HepG2 (cell line): ENCODE measurements around the gene HLA-DOA. TPM values are rescaled to one million over a fixed set of nuclear protein-coding genes. Genes with fewer than 3 reads are reported as not detected.

ENCODE experiments used
- ATAC-seq: fragments of 200-7000 bp; cut with Tn5 transposase; 3 replicates; pipeline ENCODE4 v1.9.1; 2020; ENCODE audit warnings: mild to moderate bottlenecking, moderate library complexity
- BruUV-seq: library from RNA; stranded (reverse); fragments of 400-500 nt; replicated peaks from 2 replicates; lab custom pipeline; 2021; lab: Mats Ljungman, UMichigan
- CTCF ChIA-PET: fragments of 300-600 bp; formaldehyde crosslinking; extraction: SDS; loops from one replicate; lab custom pipeline; 2021; ENCODE audit warnings: low total read pairs, inconsistent platforms, low intra/inter-chr PET ratio; lab: Yijun Ruan, JAX
- POLR2A ChIA-PET: fragments of 350-600 bp; sonication (Branson Sonifier 250); formaldehyde crosslinking; loops from one replicate; lab custom pipeline; 2020; ENCODE audit warnings: antibody characterized with exemption, inconsistent platforms; lab: Yijun Ruan, JAX
- DNase-seq: peaks from one replicate; pipeline ENCODE4 v3.0.0-alpha.2; 2015; ENCODE audit warnings: low spot score
- FAIRE-seq: peaks from 3 replicates; lab custom pipeline; 2011; peaks lifted over from hg19 to GRCh38; lab: Jason Lieb, UNC
- H2AFZ ChIP-seq: one replicate; pipeline ENCODE4 v1.6.1; 2011; ENCODE audit warnings: low read length, inconsistent platforms
- H3K27ac ChIP-seq: fragments of 300-600 bp; 3 replicates; pipeline ENCODE4 v1.8.0; 2011; ENCODE audit warnings: mixed run types, mild to moderate bottlenecking, mixed read lengths, low read length, inconsistent platforms; ENCODE audit not compliant: insufficient read depth; ENCODE audit errors: extremely low read length
- H3K27me3 ChIP-seq, 2 experiments: fragments of 200-600 bp in 1 of 2; 2 replicates in 1 of 2; 3 replicates in 1 of 2; pipeline versions ENCODE4 v1.6.0 to v1.8.0; 2011; ENCODE audit warnings: low read length in 2 of 2, mild to moderate bottlenecking in 2 of 2, moderate library complexity in 2 of 2, inconsistent platforms in 1 of 2; ENCODE audit not compliant: insufficient read depth in 2 of 2, control insufficient read depth in 1 of 2
- H3K36me3 ChIP-seq, 2 experiments: fragments of 200-600 bp in 1 of 2; replicated peaks in 1 of 2; 2 replicates in 1 of 2; 3 replicates in 1 of 2; pipeline versions ENCODE4 v1.5.1 to v1.8.0; 2011; ENCODE audit warnings: low read length in 2 of 2, inconsistent platforms in 1 of 2; ENCODE audit not compliant: insufficient read depth in 2 of 2, control insufficient read depth in 1 of 2
- H3K4me1 ChIP-seq: 2 replicates; pipeline ENCODE4 v1.5.1; 2012; ENCODE audit warnings: low read length, inconsistent platforms; ENCODE audit not compliant: insufficient read depth
- H3K4me2 ChIP-seq: 2 replicates; pipeline ENCODE4 v1.6.0; 2011; ENCODE audit warnings: low read depth, low read length, inconsistent platforms
- H3K4me3 ChIP-seq, 3 experiments: fragments of 200-600 bp in 1 of 3; sonication (generic), shearing (Covaris generic) in 1 of 3; replicated peaks in 1 of 3; 2 replicates each; pipeline ENCODE4 v1.5.1; 2011 to 2016; ENCODE audit warnings: low read length in 3 of 3, inconsistent platforms in 2 of 3, low read depth in 2 of 3, mild to moderate bottlenecking in 2 of 3, control low read depth in 1 of 3, mixed read lengths in 1 of 3; ENCODE audit not compliant: insufficient read depth in 1 of 3
- H3K79me2 ChIP-seq: one replicate; pipeline ENCODE4 v1.6.1; 2011; ENCODE audit warnings: low read length, inconsistent platforms; ENCODE audit not compliant: insufficient read depth
- H3K9ac ChIP-seq: 2 replicates; pipeline ENCODE4 v1.6.0; 2011; ENCODE audit warnings: mild to moderate bottlenecking, low read depth, low read length, inconsistent platforms; ENCODE audit not compliant: insufficient read depth
- H3K9me3 ChIP-seq: 2 replicates; pipeline ENCODE4 v1.5.1; 2012; ENCODE audit warnings: mild to moderate bottlenecking, low read length
- H4K20me1 ChIP-seq: 2 replicates; pipeline ENCODE4 v1.6.0; 2011; ENCODE audit warnings: inconsistent platforms, mild to moderate bottlenecking, low read length, moderate library complexity; ENCODE audit not compliant: insufficient read depth
- AGO2 ChIP-seq: fragments of 200-400 bp; formaldehyde crosslinking; optimal IDR thresholded peaks from 2 replicates; pipeline ENCODE3; 2017; ENCODE audit warnings: mild to moderate bottlenecking, low read depth, low read length, moderate library complexity
- ATRX ChIP-seq: sonication (generic); formaldehyde crosslinking; IDR thresholded peaks from 2 replicates; pipeline ENCODE4 v1.4.0; 2020; ENCODE audit warnings: missing genetic modification reagents, borderline replicate concordance
- KDM3A ChIP-seq: IDR thresholded peaks from 2 replicates; pipeline ENCODE4 v1.6.1; 2018; ENCODE audit warnings: low read depth, missing compliant biosample characterization
- MIER2 ChIP-seq: IDR thresholded peaks from 2 replicates; pipeline ENCODE4 v1.6.1; 2016; ENCODE audit warnings: missing biosample characterization, missing genetic modification reagents
- PTBP1 ChIP-seq: fragments of 200-400 bp; formaldehyde crosslinking; IDR thresholded peaks from 2 replicates; pipeline ENCODE4 v1.6.1; 2018; ENCODE audit warnings: low read length, low read depth; ENCODE audit not compliant: poor library complexity, severe bottlenecking
- RBFOX2 ChIP-seq: fragments of 200-400 bp; formaldehyde crosslinking; IDR thresholded peaks from 2 replicates; pipeline ENCODE4 v1.6.1; 2017; ENCODE audit warnings: low read depth, mild to moderate bottlenecking, low read length
- TCF12 ChIP-seq, 2 experiments: fragments of 450-650 bp in 1 of 2; sonication (generic) in 1 of 2; formaldehyde crosslinking in 1 of 2; IDR thresholded peaks; 2 replicates each; pipeline versions ENCODE4 v1.6.1 to v1.8.0; 2017 to 2022; ENCODE audit warnings: antibody characterized with exemption in 1 of 2, mild to moderate bottlenecking in 1 of 2, missing genetic modification reagents in 1 of 2, moderate library complexity in 1 of 2
- ZNF317 ChIP-seq: sonication (generic); formaldehyde crosslinking; IDR thresholded peaks from 2 replicates; pipeline ENCODE4 v1.5.0; 2020; ENCODE audit warnings: mild to moderate bottlenecking, missing genetic modification reagents
- WGBS: methylation state at CpG from one replicate; pipeline ENCODE4 v1.1.6; 2017; ENCODE audit warnings: low lambda C conversion rate; 5-methylcytosine and 5-hydroxymethylcytosine counted together
- in situ Hi-C: cut with HindIII; loops from 2 replicates; pipeline ENCODE4 v1.10.0; 2017; ENCODE audit warnings: low pct_unique_long_range_greater_than_20kb; ENCODE audit not compliant: extremely low pct_ligation_motif_present
- intact Hi-C: fragments of 100-400 bp; cut with micrococcal nuclease; formaldehyde crosslinking; loops from one replicate; pipeline ENCODE4 v1.10.0; 2022; ENCODE audit not compliant: unreplicated experiment
- polyA plus RNA-seq, 8 experiments: library from polyadenylated mRNA; depleted of rRNA in 3 of 8; stranded (reverse) in 7 of 8; unstranded in 1 of 8; fragments of >200 nt; fragmentation: Illumina TruSeq in 4 of 8; extraction: Trizol in 4 of 8; gene quantifications; 2 replicates each; pipeline versions ENCODE4 v1.2.1 to v1.2.3, GENCODE V29; 2011 to 2016; ENCODE audit warnings: low read depth in 4 of 8, missing spikeins in 1 of 8, mixed read lengths in 1 of 8; ENCODE audit not compliant: insufficient read depth in 1 of 8
- total RNA-seq, 5 experiments: library from RNA; depleted of rRNA; stranded (reverse); fragments of >200 nt; fragmentation: Illumina TruSeq; extraction: Trizol; gene quantifications; 2 replicates each; pipeline ENCODE4 v1.2.3, GENCODE V29; 2016; ENCODE audit warnings: low read depth in 1 of 5
- TF ChIP-seq, protein P1 (sequence below): sonication (generic); formaldehyde crosslinking; IDR thresholded peaks from 2 replicates; pipeline ENCODE4 v1.5.1; 2020; ENCODE audit warnings: mild to moderate bottlenecking, missing genetic modification reagents, moderate library complexity

HLA-DOA gene
- total and polyA plus RNA-seq, 2 of the 13 experiments (the other 11 are each of a cell fraction or from before 2014, with no cell fraction given): 0.03 to 0.09 TPM

DNA sequence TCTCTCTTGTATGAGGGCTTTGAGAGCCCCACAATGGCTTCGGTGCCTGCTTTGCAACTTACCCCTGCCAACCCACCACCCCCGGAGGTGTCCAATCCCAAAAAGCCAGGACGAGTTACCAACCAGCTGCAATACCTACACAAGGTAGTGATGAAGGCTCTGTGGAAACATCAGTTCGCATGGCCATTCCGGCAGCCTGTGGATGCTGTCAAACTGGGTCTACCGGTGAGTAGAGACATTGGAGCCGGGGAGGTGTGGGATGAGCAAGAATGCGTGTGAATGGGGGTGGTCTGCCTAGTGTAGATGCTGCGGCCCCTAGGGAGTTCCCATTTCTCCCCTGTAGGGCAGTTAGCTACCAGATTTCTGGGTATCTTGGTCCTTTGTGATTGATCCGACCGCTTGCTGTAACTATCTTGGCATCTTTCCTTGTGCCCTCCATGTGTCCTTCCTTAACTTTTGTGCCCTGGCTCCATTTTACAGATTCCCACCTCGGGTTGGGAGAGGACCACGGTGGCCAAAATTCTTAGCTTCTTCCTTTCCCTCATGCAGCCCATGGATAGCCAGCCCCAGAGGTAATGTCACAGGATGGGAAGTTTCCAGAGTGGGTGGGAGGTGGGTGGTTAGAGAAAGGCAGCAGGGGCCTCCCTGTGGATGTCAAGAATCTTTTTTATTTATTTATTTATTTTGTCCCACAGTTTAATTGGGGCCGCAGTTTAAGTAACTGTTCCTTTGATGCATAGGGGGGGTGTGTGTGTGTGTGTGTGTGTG is 34.7 kb downstream of the HLA-DOA start (continued):
- TF ChIP-seq TCF12 (IDR thresholded peaks at IDR 0.05) (no peak), TCF12 (CRISPR knock-in tag; IDR thresholded peaks at IDR 0.05) (0 out of 2 replicates have a peak, but pooled peaks have one; percentile 33), ZNF317 (0 out of 2 replicates have a peak, but pooled peaks have one; percentile 23), ATRX (no peak), MIER2 (CRISPR knock-in tag) (no peak), KDM3A (CRISPR knock-in tag) (no peak)
- TF ChIP-seq, protein P1, sequence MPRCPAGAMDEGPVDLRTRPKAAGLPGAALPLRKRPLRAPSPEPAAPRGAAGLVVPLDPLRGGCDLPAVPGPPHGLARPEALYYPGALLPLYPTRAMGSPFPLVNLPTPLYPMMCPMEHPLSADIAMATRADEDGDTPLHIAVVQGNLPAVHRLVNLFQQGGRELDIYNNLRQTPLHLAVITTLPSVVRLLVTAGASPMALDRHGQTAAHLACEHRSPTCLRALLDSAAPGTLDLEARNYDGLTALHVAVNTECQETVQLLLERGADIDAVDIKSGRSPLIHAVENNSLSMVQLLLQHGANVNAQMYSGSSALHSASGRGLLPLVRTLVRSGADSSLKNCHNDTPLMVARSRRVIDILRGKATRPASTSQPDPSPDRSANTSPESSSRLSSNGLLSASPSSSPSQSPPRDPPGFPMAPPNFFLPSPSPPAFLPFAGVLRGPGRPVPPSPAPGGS (CRISPR knock-in tag): no peak; the same call in 1 of the 2 replicates

DNA sequence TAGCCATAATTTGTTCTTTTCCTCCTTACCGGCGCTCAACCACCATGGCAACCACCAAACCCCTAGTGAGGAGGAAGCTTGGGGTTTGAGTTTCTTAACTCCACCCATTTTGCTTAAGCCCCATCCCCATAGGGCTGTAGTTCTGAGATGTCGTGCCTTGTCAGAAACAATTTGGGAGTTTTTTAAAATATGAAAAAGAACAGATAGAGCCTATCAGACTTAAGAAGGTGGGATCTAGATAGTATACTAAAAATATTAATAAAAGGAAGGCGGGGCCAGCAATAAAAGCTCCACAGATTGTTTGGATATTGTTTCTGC is 35.4 kb downstream of the HLA-DOA start:
- in situ Hi-C loops (loop anchor here (5.0 to 25.0 kb wide), 2 partner anchors 782 to 1062 kb away; partner anchors contain the start of genes GPSM3, PBX2 and ZBTB12), intact Hi-C loops (loop anchor here (5.0 kb wide), 1 partner anchor 223 kb away; no protein-coding TSS in a partner anchor)
- H3K27ac ChIP-seq: no peak overlapping the region

More for the DNA sequence above, 35.4 kb downstream of the HLA-DOA start:
- POLR2A ChIA-PET: interaction anchor here (0.7 to 10.5 kb wide), 7 partner anchors 8 to 275 kb away, joined by 3 to 305 read pairs (median 56); partner anchors contain the start of genes HLA-DMA, HLA-DMB, PSMB9 and TAP1
- TF ChIP-seq PTBP1 (no peak), RBFOX2 (peak; percentile 20), AGO2 (peak; percentile 24)
- Histone ChIP-seq H3K27me3 (peaks cover 0 to 4% of the 10 kb centered on the region in 2 experiments; a peak in 1 of 5 replicates), H3K9ac (peak overlapping the region; percentile 90), H4K20me1 (peaks cover 69% of the 10 kb centered on the region), H3K4me2 (peak overlapping the region; percentile 97), H3K36me3 (peaks cover 38 to 67% of the 10 kb centered on the region in 2 experiments), H3K4me1 (peaks cover 59% of the 10 kb centered on the region), H3K79me2 (peaks cover 81% of the 10 kb centered on the region), H3K4me3 (peak overlapping the region; percentile 90 to 98 (median 95)), H2AFZ (no peak overlapping the region), H3K9me3 (no peaks in the 10 kb centered on the region)
- no peak for DNase-seq
- 2% methylated on average over 4 of the region's 4 CpGs for WGBS
- peak; percentile 66 for FAIRE-seq
- no TSS peak for BruUV-seq
- CTCF ChIA-PET: no interaction called here
- no peak for ATAC-seq
